ENCODE data around the gene FAAP20.

FAAP20 gene

GRCh38 chr1:2176615-2177014, 18.0 kb downstream of the FAAP20 start:
- DNase-seq = no peak

GRCh38 chr1:2175681-2176454, 18.7 kb downstream of the FAAP20 start:
- no peak for DNase-seq

GRCh38 chr1:2175055-2175414, 19.5 kb downstream of the FAAP20 start:
- no peak for DNase-seq

GRCh38 chr1:2174348-2175054, 20.1 kb downstream of the FAAP20 start:
- peak; percentile 45 for DNase-seq

GRCh38 chr1:2173546-2174347, 20.8 kb downstream of the FAAP20 start:
- DNase-seq = no peak

- no peak for DNase-seq
Observed at GRCh38 chr1:2172551-2173146, 21.9 kb downstream of the FAAP20 start.

- DNase-seq = no peak
Observed at GRCh38 chr1:2172012-2172411, 22.6 kb downstream of the FAAP20 start.

- no peak for DNase-seq
Observed at GRCh38 chr1:2170211-2170610, 24.4 kb downstream of the FAAP20 start.

- no peak for DNase-seq
Observed at GRCh38 chr1:2169200-2169836, 25.3 kb downstream of the FAAP20 start.

- no peak for DNase-seq
Observed at GRCh38 chr1:2168535-2168934, 26.0 kb downstream of the FAAP20 start.

- DNase-seq = no peak
Observed at GRCh38 chr1:2168090-2168489, 26.5 kb downstream of the FAAP20 start.

GRCh38 chr1:2166695-2167094, 27.9 kb downstream of the FAAP20 start:
- no peak for DNase-seq

GRCh38 chr1:2166254-2166653, 28.3 kb downstream of the FAAP20 start:
- DNase-seq = no peak

GRCh38 chr1:2165646-2166045, 28.9 kb downstream of the FAAP20 start:
- no peak for DNase-seq

- peak; percentile 40 for DNase-seq
Observed at GRCh38 chr1:2163205-2163604, 31.4 kb downstream of the FAAP20 start.

- DNase-seq = no peak
Observed at GRCh38 chr1:2160451-2161300, 33.9 kb downstream of the FAAP20 start.

- DNase-seq = no peak
Observed at GRCh38 chr1:2159124-2159523, 35.4 kb downstream of the FAAP20 start.

- DNase-seq = no peak
Observed at GRCh38 chr1:2158272-2158671, 36.3 kb downstream of the FAAP20 start.

GRCh38 chr1:2157856-2158255, 36.7 kb downstream of the FAAP20 start:
- DNase-seq = no peak

- no peak for DNase-seq
Observed at GRCh38 chr1:2156866-2157265, 37.7 kb downstream of the FAAP20 start.

- DNase-seq = no peak
Observed at GRCh38 chr1:2155788-2156187, 38.8 kb downstream of the FAAP20 start.

GRCh38 chr1:2155147-2155598, 39.4 kb downstream of the FAAP20 start:
- no peak for DNase-seq
